ENCODE results near the gene NUMBL.

The NUMBL gene

DNA sequence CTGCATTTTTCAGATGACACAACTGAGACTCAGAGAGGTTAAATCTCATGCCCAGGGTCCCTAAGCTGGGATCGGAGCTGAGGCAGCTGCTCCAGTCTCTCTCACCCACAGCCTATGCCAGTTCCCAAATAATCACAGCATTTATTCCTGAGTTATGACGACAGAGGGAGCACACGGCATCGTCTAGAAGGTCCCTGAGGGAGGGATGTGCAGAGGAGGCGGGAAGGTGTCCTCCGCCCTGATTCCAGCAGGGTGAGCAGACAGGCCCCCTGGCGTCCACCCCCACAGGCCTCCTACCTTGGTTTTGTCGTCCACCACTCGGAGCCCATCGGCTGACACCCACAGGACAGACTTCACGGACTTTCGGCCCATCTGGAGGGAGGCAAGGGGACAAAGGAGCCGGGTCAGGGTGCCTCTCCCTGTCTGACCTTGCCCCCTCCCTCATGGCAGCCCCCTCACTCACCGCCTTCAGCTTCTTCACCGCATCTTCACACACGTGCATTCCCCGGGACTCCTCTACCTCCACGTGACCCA is 8.0 kb downstream of the NUMBL start:
- TF ChIP-seq, protein P1, sequence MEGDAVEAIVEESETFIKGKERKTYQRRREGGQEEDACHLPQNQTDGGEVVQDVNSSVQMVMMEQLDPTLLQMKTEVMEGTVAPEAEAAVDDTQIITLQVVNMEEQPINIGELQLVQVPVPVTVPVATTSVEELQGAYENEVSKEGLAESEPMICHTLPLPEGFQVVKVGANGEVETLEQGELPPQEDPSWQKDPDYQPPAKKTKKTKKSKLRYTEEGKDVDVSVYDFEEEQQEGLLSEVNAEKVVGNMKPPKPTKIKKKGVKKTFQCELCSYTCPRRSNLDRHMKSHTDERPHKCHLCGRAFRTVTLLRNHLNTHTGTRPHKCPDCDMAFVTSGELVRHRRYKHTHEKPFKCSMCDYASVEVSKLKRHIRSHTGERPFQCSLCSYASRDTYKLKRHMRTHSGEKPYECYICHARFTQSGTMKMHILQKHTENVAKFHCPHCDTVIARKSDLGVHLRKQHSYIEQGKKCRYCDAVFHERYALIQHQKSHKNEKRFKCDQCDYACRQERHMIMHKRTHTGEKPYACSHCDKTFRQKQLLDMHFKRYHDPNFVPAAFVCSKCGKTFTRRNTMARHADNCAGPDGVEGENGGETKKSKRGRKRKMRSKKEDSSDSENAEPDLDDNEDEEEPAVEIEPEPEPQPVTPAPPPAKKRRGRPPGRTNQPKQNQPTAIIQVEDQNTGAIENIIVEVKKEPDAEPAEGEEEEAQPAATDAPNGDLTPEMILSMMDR (IDR thresholded peaks at IDR 0.05): no peak
- TF ChIP-seq ZFX (IDR thresholded peaks at IDR 0.05; ENCODE audit: borderline replicate concordance): no peak
- no peak overlapping the region for H3K27ac ChIP-seq

DNA sequence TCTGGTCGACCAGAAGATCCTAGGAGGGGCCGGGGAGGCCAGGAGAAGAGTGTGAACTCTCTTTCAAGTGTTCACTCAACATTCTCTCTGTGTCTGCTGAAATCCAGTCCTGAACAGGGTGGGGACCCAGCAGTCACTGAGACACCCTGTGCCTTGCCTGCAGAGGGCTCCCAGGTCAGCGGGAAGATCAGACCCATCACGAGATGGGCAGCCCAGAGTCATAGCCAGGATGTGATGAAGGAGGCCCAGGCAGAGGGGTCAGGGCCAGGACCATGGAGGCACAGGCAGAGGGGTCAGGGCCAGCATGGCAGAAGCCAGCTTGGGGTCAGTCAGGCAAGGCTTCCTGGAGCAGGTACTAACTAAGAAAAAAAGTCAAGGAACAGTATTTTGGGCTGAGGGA is 9.4 kb downstream of the NUMBL start:
- no peak overlapping the region for H3K27ac ChIP-seq
- TF ChIP-seq, protein P1 (IDR thresholded peaks at IDR 0.05): no peak
- no peak for TF ChIP-seq ZFX (IDR thresholded peaks at IDR 0.05; ENCODE audit: borderline replicate concordance)

DNA sequence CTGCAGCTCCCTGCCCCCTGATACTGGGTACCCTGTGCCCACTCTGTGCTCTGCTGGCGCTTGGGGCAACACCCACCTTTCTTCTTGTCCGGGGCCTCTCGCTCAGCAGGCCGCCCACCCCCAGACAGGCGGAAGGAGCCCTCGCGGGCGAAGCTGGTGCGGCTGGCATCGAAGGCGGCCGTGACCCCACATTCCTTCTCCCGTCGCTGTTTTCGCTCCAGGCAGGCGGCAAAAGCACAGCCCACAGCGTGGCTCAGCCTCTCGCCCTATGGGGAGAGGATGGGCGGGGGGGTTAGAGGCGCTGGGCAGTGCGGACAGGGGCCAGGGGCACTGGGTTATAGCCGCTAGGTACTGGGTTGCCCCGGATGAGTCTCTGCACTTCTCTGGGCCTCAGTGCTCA is 13.3 kb downstream of the NUMBL start:
- TF ChIP-seq ZFX (IDR thresholded peaks at IDR 0.05; ENCODE audit: borderline replicate concordance): no peak
- TF ChIP-seq, protein P1 (IDR thresholded peaks at IDR 0.05): no peak
- H3K27ac ChIP-seq: no peak overlapping the region

DNA sequence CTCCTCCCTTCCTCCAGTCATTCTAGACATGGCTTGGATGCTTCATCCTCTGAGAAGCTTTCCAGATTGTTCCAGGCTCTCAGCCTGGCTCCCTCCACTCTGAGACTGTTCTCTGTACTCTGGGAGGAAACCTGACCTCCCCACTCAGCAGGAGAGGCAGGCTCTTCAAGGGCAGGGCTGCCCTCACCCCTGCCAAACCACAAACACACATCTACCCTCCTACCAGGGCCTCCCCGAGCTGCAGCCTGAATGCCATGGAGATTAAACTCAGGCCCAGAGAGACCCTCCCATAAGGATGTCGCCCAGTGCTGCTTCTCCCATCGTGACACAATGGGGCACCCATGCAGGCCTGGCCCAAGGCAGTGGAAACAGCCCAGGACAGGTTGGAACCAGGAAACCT is 16.2 kb downstream of the NUMBL start:
- H3K27ac ChIP-seq: no peak overlapping the region
- TF ChIP-seq ZFX (IDR thresholded peaks at IDR 0.05; ENCODE audit: borderline replicate concordance): no peak
- TF ChIP-seq, protein P1 (IDR thresholded peaks at IDR 0.05): no peak

DNA sequence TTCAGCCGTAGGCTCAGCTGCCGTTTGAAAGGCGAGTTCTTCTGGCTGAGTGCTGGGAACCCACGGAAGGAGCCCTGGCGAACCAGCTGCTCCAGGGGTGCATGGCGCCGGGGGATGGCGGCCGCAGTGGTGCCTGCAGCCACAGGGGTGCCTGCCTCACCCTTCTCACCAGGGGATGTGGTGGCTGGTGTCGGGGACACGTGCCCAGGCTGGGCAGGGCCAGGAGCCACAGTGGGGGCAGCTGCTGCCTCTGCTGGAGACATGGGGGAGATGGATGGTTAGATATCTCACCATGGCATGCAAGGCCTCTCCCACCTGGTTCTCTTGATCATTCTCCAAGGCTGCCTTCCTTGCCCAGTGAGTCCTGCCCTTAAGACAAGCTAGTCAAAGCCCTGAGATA is 17.1 kb downstream of the NUMBL start:
- H3K27ac ChIP-seq: no peak overlapping the region
- no peak for TF ChIP-seq ZFX (IDR thresholded peaks at IDR 0.05; ENCODE audit: borderline replicate concordance)
- TF ChIP-seq, protein P1 (IDR thresholded peaks at IDR 0.05): no peak

DNA sequence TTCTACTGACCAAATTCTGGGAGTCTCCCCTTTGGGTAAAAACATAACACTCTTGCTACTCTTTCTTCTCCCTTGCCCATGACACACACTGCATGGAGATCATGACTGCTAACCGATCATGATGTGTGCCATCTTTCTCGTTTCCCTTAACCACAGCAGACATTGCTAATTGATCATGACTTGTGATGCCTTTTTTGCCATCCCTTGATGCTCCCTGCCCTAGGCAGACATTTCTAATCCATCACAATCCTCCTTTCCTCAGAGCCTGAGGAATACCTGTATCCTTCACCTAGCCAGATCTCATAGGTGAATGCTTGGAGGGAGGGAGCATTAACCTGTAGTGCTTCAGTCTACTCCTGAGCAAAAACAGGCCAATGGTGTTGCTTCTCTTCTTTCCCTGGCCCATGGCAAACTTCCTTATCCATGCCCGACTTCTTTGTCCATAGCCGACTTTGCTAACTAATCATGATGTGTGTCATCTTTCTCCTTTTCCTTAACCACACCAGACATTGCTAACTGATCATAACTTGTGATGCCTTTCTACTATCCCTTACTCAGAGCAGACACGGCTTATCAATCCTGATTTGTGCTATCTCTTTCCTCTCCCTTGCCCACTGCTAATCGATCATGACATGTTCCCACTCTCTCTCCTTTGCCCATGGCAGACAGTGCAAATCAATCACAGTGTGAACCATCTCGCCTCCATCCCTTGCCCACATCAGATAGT is 17.7 kb downstream of the NUMBL start:
- H3K27ac ChIP-seq: no peak overlapping the region
- TF ChIP-seq, protein P1 (IDR thresholded peaks at IDR 0.05): no peak
- TF ChIP-seq ZFX (IDR thresholded peaks at IDR 0.05; ENCODE audit: borderline replicate concordance): no peak

DNA sequence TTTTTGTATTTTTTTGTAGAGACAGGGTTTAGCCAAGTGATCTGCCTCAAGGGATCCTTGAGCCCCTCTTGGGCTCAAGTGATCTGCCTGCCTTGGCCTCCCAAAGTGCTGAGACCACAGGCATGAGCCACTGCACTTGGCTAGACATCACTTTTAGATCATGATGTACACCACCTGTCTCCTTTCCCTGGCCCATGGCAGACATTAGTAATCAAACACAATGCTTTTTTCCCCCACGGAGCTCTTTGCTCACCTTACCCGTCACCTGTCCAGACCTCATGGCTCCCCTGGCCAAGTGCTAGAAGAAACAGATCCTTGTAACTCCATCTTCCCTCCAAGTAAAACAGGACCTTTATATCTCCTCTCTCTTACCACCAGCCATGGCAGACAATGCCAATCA is 18.4 kb downstream of the NUMBL start:
- no peak for TF ChIP-seq ZFX (IDR thresholded peaks at IDR 0.05; ENCODE audit: borderline replicate concordance)
- TF ChIP-seq, protein P1 (IDR thresholded peaks at IDR 0.05): no peak
- H3K27ac ChIP-seq: no peak overlapping the region
